ENCODE data around the gene AP5S1.

Gene AP5S1

GRCh38 chr20:3861191-3861590 lies 40.8 kb downstream of the AP5S1 start:
- Histone ChIP-seq H3K27ac (replicated peaks) (no peak overlapping the region), H3K4me3 (replicated peaks; ENCODE audit: insufficient read depth, low read length) (no peak overlapping the region)
- no peak for DNase-seq (ENCODE audit: low read depth in 1 of 2, low spot score in 1 of 2)

GRCh38 chr20:3862333-3862732 lies 42.0 kb downstream of the AP5S1 start:
- H3K27me3 ChIP-seq (ENCODE audit: insufficient read depth, poor library complexity, severe bottlenecking): no peaks in the 10 kb centered on the region
- TF ChIP-seq REST (IDR thresholded peaks at IDR 0.05; ENCODE audit: insufficient replicate concordance, low read depth): no peak
- TF ChIP-seq POLR2AphosphoS5 (IDR thresholded peaks at IDR 0.05; ENCODE audit: low read depth): no peak
- no peak for TF ChIP-seq GABPA (IDR thresholded peaks at IDR 0.05; ENCODE audit: low read depth)
- no peak for TF ChIP-seq SPI1 (IDR thresholded peaks at IDR 0.05; ENCODE audit: borderline replicate concordance, low read depth)
- TF ChIP-seq CTCF (IDR thresholded peaks at IDR 0.05; ENCODE audit: insufficient read depth, low read length): no peak
- no peak for DNase-seq (ENCODE audit: low read depth in 1 of 2, low spot score in 1 of 2)
- no peak overlapping the region for H3K4me3 ChIP-seq (replicated peaks; ENCODE audit: insufficient read depth, low read length)
- no peak overlapping the region for H3K27ac ChIP-seq (replicated peaks)

More at GRCh38 chr20:3861191-3861590, 40.8 kb downstream of the AP5S1 start:
- TF ChIP-seq POLR2AphosphoS5 (IDR thresholded peaks at IDR 0.05; ENCODE audit: low read depth) (no peak), SPI1 (IDR thresholded peaks at IDR 0.05; ENCODE audit: borderline replicate concordance, low read depth) (no peak), REST (IDR thresholded peaks at IDR 0.05; ENCODE audit: insufficient replicate concordance, low read depth) (no peak), CTCF (IDR thresholded peaks at IDR 0.05; ENCODE audit: insufficient read depth, low read length) (no peak), GABPA (IDR thresholded peaks at IDR 0.05; ENCODE audit: low read depth) (no peak)
- no peaks in the 10 kb centered on the region for H3K27me3 ChIP-seq (ENCODE audit: insufficient read depth, poor library complexity, severe bottlenecking)

GRCh38 chr20:3863317-3863716 lies 43.0 kb downstream of the AP5S1 start:
- no peaks in the 10 kb centered on the region for H3K27me3 ChIP-seq (ENCODE audit: insufficient read depth, poor library complexity, severe bottlenecking)
- H3K27ac ChIP-seq (replicated peaks): no peak overlapping the region
- no peak for DNase-seq (ENCODE audit: low read depth in 1 of 2, low spot score in 1 of 2)
- TF ChIP-seq SPI1 (IDR thresholded peaks at IDR 0.05; ENCODE audit: borderline replicate concordance, low read depth): no peak
- TF ChIP-seq POLR2AphosphoS5 (IDR thresholded peaks at IDR 0.05; ENCODE audit: low read depth): no peak
- TF ChIP-seq CTCF (IDR thresholded peaks at IDR 0.05; ENCODE audit: insufficient read depth, low read length): no peak
- no peak for TF ChIP-seq REST (IDR thresholded peaks at IDR 0.05; ENCODE audit: insufficient replicate concordance, low read depth)
- TF ChIP-seq GABPA (IDR thresholded peaks at IDR 0.05; ENCODE audit: low read depth): no peak
- H3K4me3 ChIP-seq (replicated peaks; ENCODE audit: insufficient read depth, low read length): no peak overlapping the region

Measured in HL-60 (cell line).